ENCODE data around the gene MAP3K4.

Gene MAP3K4

GRCh38 chr6:161152527-161152862 is 160.9 kb downstream of the MAP3K4 start:
- DNase-seq = no peak

- no peak for DNase-seq
Observed at GRCh38 chr6:161152907-161153662, 161.5 kb downstream of the MAP3K4 start.

GRCh38 chr6:161153725-161154124 is 162.2 kb downstream of the MAP3K4 start:
- no peak for DNase-seq

- no peak for DNase-seq
Observed at GRCh38 chr6:161154796-161155335, 163.3 kb downstream of the MAP3K4 start.

GRCh38 chr6:161161121-161161520 is 169.6 kb downstream of the MAP3K4 start:
- DNase-seq = no peak

- DNase-seq = no peak
Observed at GRCh38 chr6:161161889-161162624, 170.5 kb downstream of the MAP3K4 start.

- no peak for DNase-seq
Observed at GRCh38 chr6:161162722-161163121, 171.2 kb downstream of the MAP3K4 start.

- no peak for DNase-seq
Observed at GRCh38 chr6:161163466-161164181, 172.1 kb downstream of the MAP3K4 start.

- DNase-seq = no peak
Observed at GRCh38 chr6:161164182-161164625, 172.6 kb downstream of the MAP3K4 start.

- DNase-seq = no peak
Observed at GRCh38 chr6:161166176-161166575, 174.6 kb downstream of the MAP3K4 start.

- no peak for DNase-seq
Observed at GRCh38 chr6:161166677-161167076, 175.1 kb downstream of the MAP3K4 start.

Measured in activated CD4-positive, CD25-positive, alpha-beta regulatory T cell (primary cell).